HEK293 (cell line): ENCODE results near the gene RASAL2.

Experiments used
- GLIS1 ChIP-seq: fragments of 450-650 bp; formaldehyde crosslinking; IDR thresholded peaks from 2 replicates; pipeline ENCODE4 v1.5.1; 2016; ENCODE audit warnings: missing biosample characterization, missing genetic modification characterization
- IKZF3 ChIP-seq: fragments of 450-650 bp; IDR thresholded peaks from 2 replicates; pipeline ENCODE4 v1.5.0; 2018; ENCODE audit warnings: missing biosample characterization, mild to moderate bottlenecking, missing genetic modification characterization, moderate library complexity
- KLF17 ChIP-seq: fragments of 450-650 bp; formaldehyde crosslinking; IDR thresholded peaks from 2 replicates; pipeline ENCODE4 v1.5.1; 2016; ENCODE audit warnings: missing biosample characterization, missing genetic modification characterization
- PATZ1 ChIP-seq: fragments of 450-650 bp; formaldehyde crosslinking; IDR thresholded peaks from 2 replicates; pipeline ENCODE4 v1.5.1; 2016; ENCODE audit warnings: missing biosample characterization, missing genetic modification characterization
- REST ChIP-seq: fragments of 450-650 bp; formaldehyde crosslinking; IDR thresholded peaks from 2 replicates; pipeline ENCODE4 v1.5.1; 2016; ENCODE audit warnings: missing biosample characterization, missing genetic modification characterization
- YY1 ChIP-seq: fragments of 450-650 bp; formaldehyde crosslinking; IDR thresholded peaks from 2 replicates; pipeline ENCODE4 v1.5.1; 2018; ENCODE audit warnings: missing biosample characterization, missing genetic modification characterization
- ZBTB21 ChIP-seq: fragments of 450-650 bp; formaldehyde crosslinking; IDR thresholded peaks from 2 replicates; pipeline ENCODE4 v1.5.1; 2017; ENCODE audit warnings: missing biosample characterization, missing genetic modification characterization
- ZBTB44 ChIP-seq: fragments of 450-650 bp; IDR thresholded peaks from 2 replicates; pipeline ENCODE4 v1.5.1; 2018; ENCODE audit warnings: missing biosample characterization, mild to moderate bottlenecking, missing genetic modification characterization
- ZFP37 ChIP-seq: fragments of 450-650 bp; formaldehyde crosslinking; IDR thresholded peaks from 2 replicates; pipeline ENCODE4 v1.5.1; 2016; ENCODE audit warnings: missing biosample characterization, missing genetic modification characterization
- ZIC2 ChIP-seq: fragments of 450-650 bp; formaldehyde crosslinking; IDR thresholded peaks from 2 replicates; pipeline ENCODE4 v1.5.1; 2016; ENCODE audit warnings: missing biosample characterization, missing genetic modification characterization
- ZNF138 ChIP-seq: fragments of 450-650 bp; formaldehyde crosslinking; IDR thresholded peaks from 2 replicates; pipeline ENCODE4 v1.5.1; 2016; ENCODE audit warnings: missing biosample characterization, missing genetic modification characterization, borderline replicate concordance
- ZNF24 ChIP-seq: fragments of 450-650 bp; formaldehyde crosslinking; IDR thresholded peaks from 2 replicates; pipeline ENCODE4 v1.5.1; 2016; ENCODE audit warnings: missing biosample characterization, missing genetic modification characterization
- ZNF335 ChIP-seq: fragments of 450-650 bp; formaldehyde crosslinking; conservative IDR thresholded peaks from 2 replicates; pipeline ENCODE4 v1.5.1; 2016; ENCODE audit warnings: missing biosample characterization, missing genetic modification characterization
- ZNF341 ChIP-seq: fragments of 450-650 bp; formaldehyde crosslinking; IDR thresholded peaks from 2 replicates; pipeline ENCODE4; 2016; ENCODE audit warnings: low read depth, missing biosample characterization, missing genetic modification characterization
- ZNF350 ChIP-seq: fragments of 450-650 bp; formaldehyde crosslinking; IDR thresholded peaks from 2 replicates; pipeline ENCODE4 v1.5.0; 2017; ENCODE audit warnings: missing biosample characterization, mild to moderate bottlenecking, missing genetic modification characterization
- ZNF416 ChIP-seq: fragments of 450-650 bp; formaldehyde crosslinking; IDR thresholded peaks from 2 replicates; pipeline ENCODE4 v1.5.1; 2016; ENCODE audit warnings: missing biosample characterization, missing genetic modification characterization
- ZNF488 ChIP-seq: fragments of 450-650 bp; formaldehyde crosslinking; IDR thresholded peaks from 2 replicates; pipeline ENCODE4 v1.5.1; 2016; ENCODE audit warnings: missing biosample characterization, missing genetic modification characterization
- ZNF518A ChIP-seq: fragments of 450-650 bp; formaldehyde crosslinking; conservative IDR thresholded peaks from 2 replicates; pipeline ENCODE4 v1.5.1; 2016; ENCODE audit warnings: low read depth, missing biosample characterization, missing genetic modification characterization
- ZNF561 ChIP-seq: fragments of 450-650 bp; IDR thresholded peaks from 2 replicates; pipeline ENCODE4 v1.5.1; 2018; ENCODE audit warnings: missing biosample characterization, missing genetic modification characterization, borderline replicate concordance
- ZNF571 ChIP-seq: fragments of 450-650 bp; formaldehyde crosslinking; IDR thresholded peaks from 2 replicates; pipeline ENCODE4 v1.5.0; 2017; ENCODE audit warnings: missing biosample characterization, missing genetic modification characterization
- ZNF580 ChIP-seq: fragments of 450-650 bp; formaldehyde crosslinking; IDR thresholded peaks from 2 replicates; pipeline ENCODE4 v1.5.1; 2016; ENCODE audit warnings: missing biosample characterization, missing genetic modification characterization
- ZNF707 ChIP-seq: fragments of 450-650 bp; formaldehyde crosslinking; IDR thresholded peaks from 2 replicates; pipeline ENCODE4 v1.5.1; 2016; ENCODE audit warnings: missing biosample characterization, missing genetic modification characterization
- ZNF785 ChIP-seq: fragments of 450-650 bp; formaldehyde crosslinking; IDR thresholded peaks from 2 replicates; pipeline ENCODE4 v1.5.1; 2016; ENCODE audit warnings: missing biosample characterization, missing genetic modification characterization
- ZNF843 ChIP-seq: fragments of 450-650 bp; formaldehyde crosslinking; IDR thresholded peaks from 2 replicates; pipeline ENCODE4 v1.5.1; 2016; ENCODE audit warnings: missing biosample characterization, missing genetic modification characterization
- ZSCAN4 ChIP-seq: fragments of 450-650 bp; formaldehyde crosslinking; IDR thresholded peaks from 2 replicates; pipeline ENCODE4 v1.5.1; 2017; ENCODE audit warnings: missing biosample characterization, missing genetic modification characterization

RASAL2 gene

GRCh38 chr1:178530037-178530402 lies 436.1 kb downstream of the RASAL2 start (continued):
- TF ChIP-seq REST (tag by site-specific recombination) (no peak), ZNF785 (no peak), IKZF3 (tag by site-specific recombination) (no peak), ZIC2 (peak; percentile 62), PATZ1 (0 out of 2 replicates have a peak, but pooled peaks have one; percentile 48), ZNF580 (tag by site-specific recombination) (no peak), ZBTB44 (tag by site-specific recombination) (no peak), ZSCAN4 (tag by site-specific recombination) (no peak), ZNF416 (tag by site-specific recombination) (no peak), ZNF341 (tag by site-specific recombination) (no peak), ZNF335 (tag by site-specific recombination) (0 out of 2 replicates have a peak, but pooled peaks have one; percentile 13), ZNF24 (no peak; the same call in 1 of the 2 replicates), ZBTB21 (tag by site-specific recombination) (peak; percentile 74), YY1 (tag by site-specific recombination) (no peak), ZNF707 (no peak), KLF17 (tag by site-specific recombination) (peak; percentile 89; the same call in 1 of the 2 replicates), ZNF571 (tag by site-specific recombination) (no peak), ZFP37 (tag by site-specific recombination) (0 out of 2 replicates have a peak, but pooled peaks have one; percentile 61), ZNF488 (tag by site-specific recombination) (no peak), ZNF843 (0 out of 2 replicates have a peak, but pooled peaks have one; percentile 35), ZNF350 (tag by site-specific recombination) (no peak), GLIS1 (peak; percentile 65; the same call in 1 of the 2 replicates), ZNF138 (tag by site-specific recombination) (no peak), ZNF518A (peak; percentile 47; the same call in 1 of the 2 replicates), ZNF561 (tag by site-specific recombination) (no peak)
